Activated CD4-positive, alpha-beta T cell treated with anti-CD3 and anti-CD28 coated beads for 48 hours (primary cell): ENCODE results near the gene URM1.

ENCODE experiments used
- DNase-seq: peaks from one replicate; pipeline ENCODE4 v3.0.0-alpha.2; 2020

The URM1 gene

GRCh38 chr9:128388150-128388549 lies 17.0 kb downstream of the URM1 start:
- DNase-seq: no peak

- DNase-seq: no peak
These were observed 18.4 kb downstream of the URM1 start for GRCh38 chr9:128389395-128390149.

- DNase-seq: no peak
These were observed 19.1 kb downstream of the URM1 start for GRCh38 chr9:128390150-128390812.

DNA sequence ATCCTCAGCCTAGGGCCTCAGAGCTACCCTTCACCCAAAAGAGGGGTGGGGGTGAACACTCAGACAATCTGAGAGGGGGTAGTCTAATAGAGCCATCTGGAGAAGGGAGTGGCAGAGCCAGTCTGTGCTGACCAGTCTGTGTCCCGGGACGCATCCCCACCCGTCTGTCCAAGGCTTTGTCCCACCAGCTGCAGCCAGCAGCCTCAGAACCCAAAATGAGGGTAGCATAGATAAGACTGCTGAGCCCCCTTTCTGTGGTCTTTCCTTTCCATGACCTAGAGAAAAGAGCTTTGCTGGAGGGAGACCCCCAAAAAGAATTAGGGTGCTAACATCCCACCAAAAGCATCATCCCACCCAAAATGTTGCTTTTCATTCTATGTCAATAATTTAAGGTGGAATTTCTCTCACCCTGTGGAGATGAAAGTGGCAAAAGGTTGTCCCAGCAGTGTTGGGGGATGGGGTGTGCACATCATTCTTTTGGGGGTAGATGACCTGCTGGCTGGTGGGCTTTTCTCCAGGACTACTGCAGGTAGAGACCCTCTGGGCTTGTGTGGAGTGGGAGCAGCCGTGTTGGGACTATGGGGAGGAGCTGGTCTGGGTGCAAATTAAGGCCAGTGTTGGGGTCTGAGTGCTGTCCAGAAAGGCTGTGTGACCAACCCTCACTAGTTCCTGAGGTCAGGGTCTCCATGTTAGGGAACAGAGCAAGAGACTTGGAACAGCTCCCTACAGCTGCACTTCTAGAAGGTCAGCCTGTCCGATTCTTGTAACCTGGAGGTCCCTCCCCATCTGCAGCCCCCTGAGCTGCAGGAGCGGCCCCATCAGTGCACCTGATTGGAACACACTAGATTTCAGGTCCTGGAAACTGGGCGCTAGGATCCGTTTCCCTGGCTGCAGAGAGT lies 19.9 kb downstream of the URM1 start:
- no peak for DNase-seq

DNA sequence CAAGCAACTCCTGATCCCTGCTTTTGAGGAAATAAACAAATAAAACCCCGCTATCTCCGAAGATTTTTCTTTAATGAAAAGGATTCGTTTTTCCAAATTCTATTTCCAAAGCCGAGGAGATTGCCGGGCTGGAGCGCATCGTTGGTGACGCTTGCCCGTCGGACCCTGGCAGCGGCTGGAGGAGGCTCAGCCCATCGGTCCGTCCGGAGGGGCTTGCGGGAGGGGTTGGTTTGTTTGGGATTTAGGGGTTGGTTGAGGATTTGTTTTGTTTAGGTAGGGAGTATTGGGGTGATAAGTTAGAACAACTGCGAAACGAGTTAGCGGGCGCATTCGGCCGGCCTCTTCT lies 20.8 kb downstream of the URM1 start:
- no peak for DNase-seq

DNA sequence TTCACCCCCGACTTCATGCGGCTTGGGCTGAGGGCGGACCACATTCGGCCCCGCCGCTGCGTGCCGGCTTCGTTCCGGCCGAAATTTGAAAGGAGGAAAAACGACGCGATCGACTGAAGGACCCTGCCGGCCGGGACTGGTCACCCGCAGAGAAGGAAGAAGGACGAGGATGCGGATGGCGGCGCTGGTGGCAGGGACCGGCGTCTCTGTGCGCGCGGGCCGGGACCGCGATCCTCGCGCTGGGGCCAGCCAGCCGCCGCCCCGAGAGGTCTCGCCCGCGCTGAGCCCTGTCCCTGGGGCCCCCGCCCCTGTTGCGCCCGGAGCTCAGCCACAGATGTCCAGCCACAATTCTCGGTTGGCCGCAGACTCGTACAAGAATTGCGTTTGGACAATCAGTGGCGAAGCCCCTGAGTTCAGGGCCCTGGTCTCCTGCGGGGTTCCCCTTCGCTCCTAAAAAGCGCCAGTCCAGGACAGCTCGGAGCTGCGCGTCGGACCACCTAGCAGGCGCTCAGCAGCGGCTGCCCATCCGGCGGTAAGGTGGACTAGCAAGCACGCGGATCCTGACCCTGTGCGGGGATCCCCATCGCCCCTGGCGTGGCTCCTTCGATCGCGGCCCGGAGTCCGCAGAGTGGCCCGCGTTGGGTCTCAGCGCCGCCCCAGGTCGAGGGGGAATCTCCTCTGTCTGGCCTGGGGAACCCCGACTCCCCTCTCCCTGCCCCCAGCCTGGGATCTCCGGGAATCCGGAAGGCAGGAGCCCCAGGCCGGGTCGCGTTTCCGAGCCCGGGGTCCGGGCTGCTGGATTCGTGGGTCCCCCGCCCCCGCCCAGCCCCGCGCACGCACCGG lies 21.3 kb downstream of the URM1 start:
- no peak for DNase-seq

DNA sequence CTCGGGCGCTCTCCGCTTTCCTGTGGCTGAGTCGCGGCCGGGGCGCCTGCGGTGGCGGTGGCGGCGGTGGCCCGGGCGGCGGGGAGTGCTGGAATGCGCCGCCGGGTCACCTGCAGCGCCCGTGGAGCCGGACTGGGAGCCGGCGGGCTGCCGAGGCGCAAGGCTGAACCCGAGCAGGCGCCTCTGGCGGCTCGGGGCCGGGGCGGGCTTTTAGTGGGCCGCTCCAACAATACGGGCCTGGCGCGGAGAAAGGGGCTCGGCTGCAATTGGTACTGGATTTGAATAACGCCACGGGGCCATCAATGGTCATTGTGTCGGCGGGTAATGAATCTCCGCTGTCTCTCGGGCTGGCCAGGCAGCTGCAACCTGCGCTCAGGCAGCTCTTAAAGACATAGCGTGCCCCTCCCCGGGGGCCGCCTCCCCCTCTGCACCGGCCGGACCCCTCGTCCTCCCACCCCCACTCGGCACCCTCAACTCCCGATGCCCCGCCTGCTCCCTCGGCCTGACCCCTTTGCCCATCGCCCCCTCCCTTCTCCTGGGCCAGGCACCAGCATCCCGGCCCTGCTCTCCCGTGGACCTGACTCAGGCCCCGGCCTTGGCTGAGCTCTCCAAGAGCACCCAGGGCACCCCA lies 22.1 kb downstream of the URM1 start:
- no peak for DNase-seq

DNA sequence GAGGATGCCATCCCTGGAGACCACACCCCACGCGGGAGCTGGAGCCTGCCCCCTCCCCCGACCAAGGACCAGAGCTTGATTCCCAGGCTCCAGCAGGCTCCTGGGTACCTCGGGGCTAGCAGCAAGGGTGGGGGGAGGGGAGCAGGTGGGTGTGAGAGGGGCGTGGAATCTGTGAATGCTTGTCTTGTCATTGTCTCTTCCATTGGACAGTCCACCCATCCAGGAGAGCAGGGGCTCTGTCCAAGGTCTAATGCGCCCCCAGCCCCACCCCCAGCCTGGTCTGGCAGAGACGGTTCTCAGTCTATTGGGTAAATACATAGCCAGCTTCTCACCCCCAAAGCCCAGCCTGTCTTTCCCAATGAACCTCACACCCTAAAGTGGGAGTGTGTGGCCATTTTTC lies 22.8 kb downstream of the URM1 start:
- no peak for DNase-seq

DNA sequence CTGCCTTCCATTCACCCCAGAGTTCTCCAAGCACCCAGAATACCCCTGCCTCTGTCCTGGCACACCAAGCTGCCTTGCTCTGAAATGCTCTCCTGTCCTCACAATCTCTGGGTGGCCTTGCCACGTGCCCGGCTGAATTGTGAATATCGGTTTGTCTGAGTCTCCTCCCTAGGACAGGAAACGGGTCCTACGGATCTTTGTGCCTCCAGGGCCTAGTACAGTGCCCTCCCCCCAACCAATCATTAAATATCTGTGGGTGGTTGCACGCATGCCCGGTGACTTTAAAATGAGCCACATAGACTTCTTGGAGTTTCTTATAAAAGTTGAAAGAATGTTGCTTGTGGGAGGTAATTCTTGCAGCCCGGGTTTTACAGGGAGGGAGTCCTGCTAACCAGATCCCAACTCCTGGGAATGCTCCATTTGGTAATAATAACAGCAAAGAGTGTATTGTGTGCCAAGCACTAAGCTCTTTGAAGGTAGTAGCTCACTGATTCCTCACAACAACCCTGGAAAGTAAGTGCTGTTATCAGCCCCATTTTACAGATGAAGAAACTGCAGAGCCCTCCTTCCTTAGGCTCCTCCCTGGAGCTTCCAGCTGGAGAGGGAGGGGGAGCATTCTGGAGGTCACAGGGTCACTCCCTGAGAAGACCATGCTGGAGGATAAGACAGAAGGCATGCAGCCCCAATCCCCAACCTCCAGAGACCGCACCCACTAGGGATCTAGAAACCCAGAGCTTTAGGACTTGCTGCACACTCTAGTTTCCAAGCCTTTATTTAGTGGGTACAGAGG lies 23.4 kb downstream of the URM1 start:
- no peak for DNase-seq

GRCh38 chr9:128396970-128397613 lies 25.9 kb downstream of the URM1 start:
- DNase-seq: no peak

- no peak for DNase-seq
These were observed 26.7 kb downstream of the URM1 start for GRCh38 chr9:128397831-128398230.

- no peak for DNase-seq
These were observed 28.7 kb downstream of the URM1 start for GRCh38 chr9:128399861-128400260.

DNA sequence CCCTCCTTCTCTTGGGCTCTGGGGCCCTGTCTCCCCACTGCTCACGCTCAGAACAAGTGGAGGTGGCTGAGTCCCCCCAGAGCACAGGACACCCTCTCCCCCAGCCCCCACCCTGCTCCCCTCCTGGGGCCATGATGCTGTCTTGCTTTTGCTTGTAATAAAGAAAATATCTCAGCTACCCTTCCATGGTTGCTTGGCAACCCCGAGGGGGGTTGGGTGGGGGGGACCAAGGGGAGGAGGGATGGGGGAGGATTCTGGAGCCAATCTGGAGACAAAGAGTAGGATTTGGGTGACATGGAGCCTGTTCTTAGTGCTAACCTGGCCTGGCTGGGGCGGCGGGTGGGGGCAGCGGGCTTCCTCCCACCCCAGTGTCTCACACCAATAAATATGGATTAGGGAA lies 33.4 kb downstream of the URM1 start:
- DNase-seq: no peak

GRCh38 chr9:128405077-128405779 lies 34.1 kb downstream of the URM1 start:
- DNase-seq: no peak

DNA sequence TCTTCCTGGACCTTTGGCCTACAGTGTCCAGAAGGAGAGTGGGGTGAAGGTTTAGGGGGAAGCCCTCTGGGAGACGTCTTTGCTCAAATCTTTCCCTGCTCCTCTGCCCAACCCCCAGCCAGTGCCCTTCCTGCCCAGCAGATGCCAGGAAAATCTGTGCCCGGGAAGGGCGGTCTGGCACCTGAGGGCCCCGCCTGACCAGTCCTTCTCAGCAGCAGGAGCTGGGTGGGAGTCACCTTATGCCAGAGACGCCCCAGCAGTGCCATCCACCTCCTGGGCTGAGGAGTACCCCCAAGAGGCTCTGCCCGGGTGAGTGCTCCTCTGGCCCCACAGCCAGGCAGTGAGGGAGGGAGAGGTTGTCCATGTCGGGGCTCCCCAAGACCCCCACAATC lies 34.6 kb downstream of the URM1 start:
- no peak for DNase-seq

DNA sequence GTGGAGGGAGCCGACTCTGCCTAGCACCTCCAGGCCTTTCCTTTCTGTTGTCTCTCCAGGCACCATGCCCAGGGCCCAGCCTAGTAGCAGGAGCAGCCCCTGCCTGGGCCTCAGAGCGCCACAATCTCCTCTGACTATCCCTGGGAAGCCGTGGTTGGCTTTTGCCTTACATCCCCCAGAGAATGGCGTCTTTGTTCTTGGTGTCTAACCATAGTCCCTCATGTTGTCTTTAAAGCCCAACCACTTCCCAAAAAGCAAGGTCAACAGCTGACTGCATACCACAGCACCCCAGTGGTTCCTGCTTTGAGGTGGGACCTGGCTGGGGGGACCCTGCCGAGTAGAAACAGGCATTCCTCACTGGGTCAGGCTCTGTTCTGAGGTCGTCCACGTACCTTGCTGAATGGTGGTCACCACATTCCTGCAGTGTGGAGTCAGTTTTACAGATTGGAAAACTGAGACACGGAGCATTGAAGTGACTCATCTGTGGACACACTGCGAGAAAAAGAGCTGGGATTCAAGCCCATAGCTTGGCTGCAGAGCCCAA lies 35.7 kb downstream of the URM1 start:
- no peak for DNase-seq

- no peak for DNase-seq
These were observed 37.8 kb downstream of the URM1 start for GRCh38 chr9:128408963-128409431.

GRCh38 chr9:128409450-128409849 lies 38.3 kb downstream of the URM1 start:
- DNase-seq: no peak

GRCh38 chr9:128409978-128410377 lies 38.8 kb downstream of the URM1 start:
- no peak for DNase-seq
